ENCODE measurements around the gene TMEM208.

The TMEM208 gene

DNA sequence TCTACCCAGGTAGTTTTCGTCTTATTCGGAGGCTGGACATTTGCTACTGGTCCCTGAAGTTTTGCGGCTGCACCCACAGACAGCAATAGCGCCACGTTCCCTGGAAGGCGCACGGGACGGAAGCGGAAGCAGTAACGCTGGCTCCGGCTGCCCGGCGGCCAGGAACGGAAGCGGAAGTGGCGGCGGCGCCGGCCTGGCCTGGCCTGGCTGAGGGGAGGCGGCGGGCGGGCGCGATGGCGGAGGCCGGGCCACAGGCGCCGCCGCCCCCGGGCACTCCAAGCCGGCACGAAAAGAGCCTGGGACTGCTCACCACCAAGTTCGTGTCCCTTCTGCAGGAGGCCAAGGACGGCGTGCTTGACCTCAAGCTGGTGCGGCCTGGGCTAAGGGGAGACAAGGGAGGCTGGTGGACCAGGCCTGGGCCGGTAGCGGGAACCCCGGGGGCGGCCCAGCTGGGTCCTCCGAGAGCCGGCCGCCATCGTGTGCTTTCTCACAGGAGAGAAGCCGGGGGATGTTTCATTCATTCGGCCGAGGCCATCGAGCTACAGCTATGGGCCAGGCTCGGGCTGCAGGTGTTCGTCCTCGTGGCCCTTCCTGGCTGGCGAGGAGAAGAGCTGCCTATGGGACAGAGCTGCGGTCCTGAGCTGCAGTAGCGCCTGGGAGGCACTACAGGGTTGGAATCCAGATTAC is 34.8 kb upstream of the TMEM208 start, which contains the start of gene E2F4:
E2F4 (plus strand) TSS at position 161 of the 687 bp plus-strand sequence; CDS start at position 234, 73 bp downstream.
- peak; percentile 78 for DNase-seq (ENCODE audit: low read depth)

DNA sequence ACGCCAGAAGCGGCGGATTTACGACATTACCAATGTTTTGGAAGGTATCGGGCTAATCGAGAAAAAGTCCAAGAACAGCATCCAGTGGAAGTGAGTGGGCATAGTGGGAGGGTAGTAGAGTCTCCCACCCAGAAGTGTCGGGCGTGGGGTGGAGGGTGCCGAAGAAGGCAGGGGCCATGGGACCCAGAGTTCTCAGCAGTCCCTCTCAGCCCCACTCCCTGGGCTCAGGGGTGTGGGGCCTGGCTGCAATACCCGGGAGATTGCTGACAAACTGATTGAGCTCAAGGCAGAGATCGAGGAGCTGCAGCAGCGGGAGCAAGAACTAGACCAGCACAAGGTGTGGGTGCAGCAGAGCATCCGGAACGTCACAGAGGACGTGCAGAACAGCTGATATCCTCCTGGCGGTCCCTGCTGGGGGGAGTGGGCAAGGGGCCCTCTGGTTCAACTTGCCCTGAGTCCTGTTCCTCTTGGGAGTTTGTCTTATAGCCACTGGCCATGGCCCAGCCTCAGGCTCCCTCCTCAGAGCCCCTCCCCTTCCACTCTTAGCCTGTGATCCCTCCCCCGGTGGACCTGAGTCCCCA is 34.1 kb upstream of the TMEM208 start:
- DNase-seq (ENCODE audit: low read depth), result no peak

DNA sequence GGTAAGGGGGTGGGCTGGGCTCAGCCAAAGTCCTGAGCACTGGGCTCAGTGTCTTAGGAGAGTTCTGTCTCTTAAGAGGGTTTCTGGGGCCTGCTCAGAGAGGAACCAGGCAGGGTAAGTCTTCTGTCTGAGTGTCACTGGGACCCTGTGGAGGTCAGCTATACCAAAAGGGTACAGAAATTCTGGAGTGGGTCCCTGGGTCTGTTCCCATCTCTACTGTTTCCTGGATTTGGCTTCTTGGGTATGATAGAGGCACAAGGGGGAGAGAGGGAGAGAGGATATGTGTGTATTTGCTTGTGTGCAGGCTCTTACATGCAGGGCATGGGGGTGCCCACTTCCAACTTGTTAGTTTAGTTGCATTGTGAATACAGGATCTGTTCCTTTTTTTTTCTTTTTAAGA is 33.4 kb upstream of the TMEM208 start:
- DNase-seq (ENCODE audit: low read depth), result no peak

DNA sequence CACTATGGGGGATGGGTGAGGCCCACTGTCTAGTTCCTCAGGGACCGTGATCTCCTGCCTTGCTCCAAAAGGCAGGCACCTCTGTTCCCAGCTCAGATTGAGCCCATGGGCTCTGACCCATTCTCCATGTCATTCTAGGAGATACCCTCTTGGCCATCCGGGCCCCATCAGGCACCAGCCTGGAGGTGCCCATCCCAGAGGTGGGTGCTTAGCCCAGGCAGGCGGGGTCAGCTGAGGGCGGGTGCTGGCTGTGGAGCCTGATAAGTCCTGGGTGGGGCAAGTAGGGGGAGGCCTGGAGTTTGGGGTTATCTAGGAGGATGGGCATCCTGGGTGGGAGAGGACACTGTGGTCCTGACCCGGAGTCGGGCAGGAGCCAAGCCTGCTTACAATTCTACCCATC is 32.7 kb upstream of the TMEM208 start:
- DNase-seq (ENCODE audit: low read depth), result no peak

DNA sequence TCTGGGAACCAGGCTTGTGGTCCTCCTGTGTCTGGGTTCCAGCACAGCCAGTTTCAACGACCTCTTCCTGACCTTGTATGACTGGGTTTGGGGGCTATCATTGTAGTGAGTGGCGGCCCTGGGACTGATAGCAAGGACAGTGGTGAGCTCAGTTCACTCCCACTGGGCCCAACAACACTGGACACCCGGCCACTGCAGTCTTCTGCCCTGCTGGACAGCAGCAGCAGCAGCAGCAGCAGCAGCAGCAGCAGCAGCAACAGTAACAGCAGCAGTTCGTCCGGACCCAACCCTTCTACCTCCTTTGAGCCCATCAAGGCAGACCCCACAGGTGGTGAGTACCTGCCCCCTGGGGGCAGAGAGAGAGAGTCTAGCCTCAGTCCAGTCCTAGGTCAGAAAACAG is 31.3 kb upstream of the TMEM208 start:
- no peak for DNase-seq (ENCODE audit: low read depth)

DNA sequence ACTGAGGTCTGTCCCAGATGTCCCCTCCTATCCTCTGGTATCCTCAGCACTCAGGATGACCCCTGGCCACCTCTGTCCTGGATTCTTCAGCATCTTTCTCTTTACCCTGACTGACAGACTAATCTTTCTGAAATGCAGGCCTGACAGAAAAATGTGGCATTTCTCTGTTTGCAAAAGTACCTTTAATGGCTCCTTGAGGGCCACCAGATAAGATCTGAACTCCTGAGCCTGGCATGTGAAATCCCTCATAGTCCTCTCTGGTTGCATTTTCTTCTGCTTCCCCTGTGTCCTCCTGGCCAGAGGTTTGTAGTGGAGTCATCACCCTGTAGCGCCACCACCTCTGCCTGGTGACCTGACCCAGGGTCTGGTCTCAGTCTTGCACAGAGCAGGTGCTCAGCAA is 30.0 kb upstream of the TMEM208 start:
- DNase-seq (ENCODE audit: low read depth), result no peak

DNA sequence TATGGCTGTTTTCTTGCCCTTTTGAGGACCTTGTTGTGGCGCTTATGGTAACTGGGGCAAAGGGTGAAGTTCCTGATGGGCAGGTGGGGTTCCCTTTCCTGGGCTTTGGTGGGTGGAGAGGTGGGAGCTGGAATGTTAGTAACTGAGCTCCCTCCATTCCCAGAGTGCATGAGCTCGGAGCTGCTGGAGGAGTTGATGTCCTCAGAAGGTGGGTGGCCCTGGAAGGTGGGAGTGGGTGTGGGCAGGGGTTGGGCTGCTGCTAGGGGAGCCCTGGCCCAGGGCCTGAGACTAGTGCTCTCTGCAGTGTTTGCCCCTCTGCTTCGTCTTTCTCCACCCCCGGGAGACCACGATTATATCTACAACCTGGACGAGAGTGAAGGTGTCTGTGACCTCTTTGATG is 29.2 kb upstream of the TMEM208 start:
- no peak for DNase-seq (ENCODE audit: low read depth)

DNA sequence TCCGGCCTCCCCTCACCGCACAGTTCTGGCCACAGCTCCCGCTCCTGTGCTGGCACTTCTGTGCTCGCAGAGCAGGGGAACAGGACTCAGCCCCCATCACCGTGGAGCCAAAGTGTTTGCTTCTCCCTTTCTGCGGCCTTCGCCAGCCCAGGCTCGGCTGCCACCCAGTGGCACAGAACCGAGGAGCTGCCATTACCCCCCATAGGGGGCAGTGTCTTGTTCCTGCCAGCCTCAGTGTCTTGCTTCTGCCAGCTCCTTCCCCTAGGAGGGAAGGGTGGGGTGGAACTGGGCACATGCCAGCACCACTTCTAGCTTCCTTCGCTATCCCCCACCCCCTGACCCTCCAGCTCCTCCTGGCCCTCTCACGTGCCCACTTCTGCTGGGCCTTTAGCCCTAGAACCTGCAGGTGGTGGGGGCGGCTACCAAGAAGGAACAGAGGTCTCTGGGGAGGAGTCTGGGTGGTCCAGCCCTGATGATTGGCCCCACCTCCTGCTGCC is 28.6 kb upstream of the TMEM208 start:
- no peak for DNase-seq (ENCODE audit: low read depth)

DNA sequence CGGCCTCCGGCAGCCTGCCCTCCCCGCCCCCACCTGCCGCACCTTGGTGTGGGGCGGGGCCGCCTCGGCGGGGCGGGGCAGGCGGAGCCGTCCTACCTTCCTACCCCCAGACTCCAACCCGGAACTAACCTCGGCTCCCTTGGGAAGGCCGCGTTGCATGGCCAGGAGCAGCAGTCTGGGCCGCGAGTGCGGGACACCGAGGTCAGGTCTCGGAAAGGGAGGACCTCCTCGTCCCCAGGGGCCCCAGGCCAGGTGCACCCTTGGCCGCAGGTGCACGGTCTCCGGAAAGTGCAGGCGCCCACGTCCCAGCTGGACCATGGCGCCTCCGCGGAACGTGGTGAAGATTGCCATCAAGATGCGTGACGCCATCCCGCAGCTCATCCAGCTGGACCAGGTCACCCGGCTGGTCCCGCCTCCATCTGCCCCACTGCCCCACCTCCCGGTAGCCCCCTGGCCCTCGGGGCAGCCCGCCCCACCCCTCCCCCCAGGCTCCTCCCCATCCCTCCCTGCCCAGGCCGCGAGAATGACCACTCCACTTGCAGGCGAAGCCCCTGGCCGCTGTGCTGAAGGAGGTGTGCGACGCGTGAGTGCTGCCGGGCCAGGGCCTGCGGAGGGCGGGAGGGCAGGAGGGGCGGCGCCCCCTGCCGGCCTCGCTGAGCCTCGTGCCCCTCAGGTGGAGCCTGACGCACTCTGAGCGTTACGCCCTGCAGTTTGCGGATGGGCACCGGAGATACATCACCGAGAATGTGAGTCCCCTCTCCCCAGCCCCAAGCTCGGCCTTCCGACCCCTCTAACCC is 27.7 kb upstream of the TMEM208 start, which contains the start of gene ELMO3:
ELMO3 (plus strand) TSS at position 121 of the 797 bp plus-strand sequence; CDS start at position 317, 196 bp downstream.
- DNase-seq (ENCODE audit: low read depth), result no peak

DNA sequence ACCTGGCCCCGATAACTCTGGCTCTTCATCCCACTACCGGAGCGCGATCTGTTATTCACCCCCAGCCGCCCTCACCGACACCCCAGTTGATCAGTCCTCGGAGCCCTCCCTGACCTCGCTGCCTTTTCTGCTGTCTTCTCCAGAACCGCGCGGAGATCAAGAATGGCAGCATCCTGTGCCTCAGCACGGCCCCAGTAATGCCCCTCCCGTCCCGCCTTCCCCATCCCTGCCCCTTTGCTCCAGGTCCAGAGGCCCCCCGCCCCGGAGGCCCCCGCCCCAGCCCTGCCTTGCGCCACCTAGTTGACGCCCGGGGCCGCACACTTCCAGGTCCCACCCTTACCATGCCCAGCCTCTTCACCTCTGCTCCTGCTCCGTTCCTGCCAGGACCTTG is 27.1 kb upstream of the TMEM208 start:
- DNase-seq (ENCODE audit: low read depth), result no peak

DNA sequence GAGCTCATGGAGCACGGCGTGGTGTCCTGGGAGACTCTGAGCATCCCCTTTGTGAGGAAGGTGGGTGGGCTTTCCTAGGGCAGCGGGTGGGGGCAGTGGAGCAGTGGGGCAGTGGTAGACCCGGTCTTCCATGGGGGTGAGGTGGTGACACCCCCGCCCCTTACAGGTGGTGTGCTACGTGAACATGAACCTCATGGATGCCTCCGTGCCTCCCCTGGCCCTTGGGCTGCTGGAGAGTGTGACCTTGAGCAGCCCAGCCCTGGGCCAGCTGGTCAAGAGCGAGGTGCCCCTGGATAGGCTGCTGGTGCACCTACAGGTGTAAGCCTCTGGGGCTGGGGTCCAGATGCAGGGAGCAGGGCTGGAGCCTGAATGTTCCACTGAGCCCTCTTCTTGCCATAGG is 26.4 kb upstream of the TMEM208 start:
- DNase-seq (ENCODE audit: low read depth), result no peak

DNA sequence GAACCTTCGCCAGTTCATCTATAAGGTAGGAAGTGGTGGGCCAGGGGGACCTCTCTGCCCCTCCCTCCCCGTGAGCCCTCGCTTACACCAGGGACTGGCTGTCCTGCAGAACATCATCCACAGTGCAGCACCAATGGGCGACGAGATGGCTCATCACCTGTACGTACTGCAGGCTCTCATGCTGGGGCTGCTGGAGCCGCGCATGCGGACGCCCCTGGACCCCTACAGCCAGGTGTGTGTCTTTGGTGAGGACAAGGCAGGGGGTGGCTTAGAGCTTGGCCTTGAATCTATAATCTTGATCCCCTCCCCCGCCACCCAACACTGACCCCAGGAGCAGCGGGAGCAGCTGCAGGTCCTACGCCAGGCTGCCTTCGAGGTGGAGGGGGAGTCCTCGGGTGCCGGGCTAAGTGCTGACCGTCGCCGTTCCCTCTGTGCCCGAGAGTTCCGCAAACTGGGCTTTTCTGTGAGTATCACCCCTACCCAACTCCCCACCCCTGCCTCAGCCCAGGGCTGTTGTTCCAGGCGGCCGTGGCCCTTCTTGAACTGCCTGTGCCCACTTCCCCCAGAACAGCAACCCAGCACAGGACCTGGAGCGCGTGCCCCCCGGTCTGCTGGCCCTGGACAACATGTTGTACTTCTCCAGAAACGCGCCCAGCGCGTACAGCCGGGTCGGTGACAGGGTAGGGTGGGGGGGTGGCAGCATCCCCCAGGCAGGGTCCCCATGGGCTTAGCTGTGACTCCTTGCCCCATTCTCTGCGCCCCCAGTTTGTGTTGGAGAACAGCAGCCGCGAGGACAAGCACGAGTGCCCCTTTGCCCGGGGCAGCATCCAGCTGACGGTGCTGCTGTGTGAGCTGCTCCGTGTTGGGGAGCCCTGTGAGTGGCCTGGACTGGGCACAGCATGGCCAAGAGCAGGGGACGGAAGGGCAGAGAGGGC is 25.3 kb upstream of the TMEM208 start:
- DNase-seq (ENCODE audit: low read depth), result no peak

DNA sequence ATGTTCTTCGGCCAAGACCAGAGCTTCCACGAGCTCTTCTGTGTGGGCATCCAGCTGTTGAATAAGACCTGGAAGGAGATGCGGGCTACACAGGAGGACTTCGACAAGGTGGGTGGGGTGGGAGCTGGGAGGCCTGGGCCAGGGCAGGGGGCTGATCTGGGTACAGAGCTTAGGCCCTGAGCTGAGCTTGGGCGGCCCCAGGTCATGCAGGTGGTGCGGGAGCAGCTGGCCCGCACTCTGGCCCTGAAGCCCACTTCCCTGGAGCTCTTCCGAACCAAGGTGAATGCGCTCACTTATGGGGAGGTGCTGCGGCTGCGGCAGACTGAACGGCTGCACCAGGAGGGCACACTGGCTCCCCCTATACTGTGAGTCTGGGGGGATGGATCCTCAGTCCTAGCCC is 24.5 kb upstream of the TMEM208 start:
- no peak for DNase-seq (ENCODE audit: low read depth)

DNA sequence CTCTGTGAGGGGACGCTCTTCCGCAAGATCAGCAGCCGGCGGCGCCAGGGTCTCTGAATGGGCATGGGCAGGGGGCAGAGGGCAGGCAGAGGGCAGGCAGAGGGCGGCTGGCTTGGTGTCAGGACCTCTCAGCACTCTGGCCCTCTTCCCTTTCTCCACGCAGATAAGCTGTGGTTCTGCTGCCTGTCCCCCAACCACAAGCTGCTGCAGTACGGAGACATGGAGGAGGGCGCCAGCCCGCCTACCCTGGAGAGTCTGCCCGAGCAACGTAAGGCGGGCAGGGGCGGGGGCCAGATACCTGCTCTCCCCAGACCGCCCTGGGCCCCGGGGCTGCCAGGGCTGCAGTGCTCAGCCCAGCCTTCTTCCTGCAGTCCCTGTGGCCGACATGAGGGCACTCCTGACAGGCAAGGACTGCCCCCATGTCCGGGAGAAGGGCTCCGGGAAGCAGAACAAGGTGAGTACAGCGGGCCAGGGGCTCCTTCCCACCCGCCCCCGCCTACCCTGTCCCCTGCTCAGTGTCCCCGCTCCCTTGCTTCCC is 23.9 kb upstream of the TMEM208 start:
- no peak for DNase-seq (ENCODE audit: low read depth)

DNA sequence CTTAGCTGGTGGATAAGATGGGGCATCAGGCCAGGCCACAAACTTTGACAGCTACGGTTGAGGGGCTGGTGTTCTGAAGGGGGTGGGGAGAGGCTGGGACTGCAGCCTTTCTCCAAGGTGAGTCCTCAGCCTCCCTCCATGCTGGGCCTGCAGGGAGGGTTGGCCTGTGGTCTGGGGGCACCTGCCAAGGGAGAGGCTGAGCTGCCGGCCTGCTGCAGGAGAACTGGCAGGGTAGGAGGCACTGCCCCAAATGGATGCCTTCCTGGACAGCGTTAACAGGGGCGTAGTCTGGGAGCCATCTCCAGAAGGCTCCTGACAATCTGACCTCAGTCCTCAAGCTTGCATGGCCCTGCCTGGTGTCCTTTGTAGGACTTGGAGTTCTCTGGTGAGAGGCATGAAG is 22.9 kb upstream of the TMEM208 start:
- no peak for DNase-seq (ENCODE audit: low read depth)

DNA sequence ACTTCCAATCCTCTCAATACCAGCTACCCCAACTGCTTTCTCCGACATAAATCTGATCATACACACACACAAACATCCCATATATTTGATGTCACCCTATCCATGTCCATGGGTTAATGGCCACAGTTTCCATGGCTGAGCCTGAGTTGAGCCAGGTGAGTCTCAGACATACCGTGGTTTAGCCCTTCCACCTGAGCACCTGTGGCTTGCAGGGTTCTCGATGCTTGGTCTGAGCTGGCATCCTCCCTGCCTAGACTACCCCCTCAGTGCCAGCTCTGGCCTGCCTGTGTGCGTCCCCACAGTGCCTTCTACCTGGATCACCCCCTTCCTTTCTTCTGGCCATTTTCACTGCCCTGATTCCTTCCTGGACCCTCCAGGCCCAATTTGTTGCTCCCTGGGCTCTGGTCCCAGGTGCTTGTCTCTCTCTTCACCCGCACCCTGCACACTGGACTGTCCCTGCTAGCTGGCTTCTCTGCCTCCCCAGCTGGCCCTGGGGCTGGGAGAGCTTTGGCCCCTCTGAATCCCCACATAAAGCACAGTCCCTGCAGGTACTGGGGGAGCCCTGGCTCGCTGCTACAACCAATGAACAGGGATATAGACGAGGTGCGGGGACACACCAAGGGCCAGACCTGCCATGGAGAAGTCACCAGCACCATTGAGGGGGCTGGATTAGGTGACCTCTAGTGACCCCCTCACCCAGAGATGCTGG is 20.6 kb upstream of the TMEM208 start:
- no peak for DNase-seq (ENCODE audit: low read depth)

DNA sequence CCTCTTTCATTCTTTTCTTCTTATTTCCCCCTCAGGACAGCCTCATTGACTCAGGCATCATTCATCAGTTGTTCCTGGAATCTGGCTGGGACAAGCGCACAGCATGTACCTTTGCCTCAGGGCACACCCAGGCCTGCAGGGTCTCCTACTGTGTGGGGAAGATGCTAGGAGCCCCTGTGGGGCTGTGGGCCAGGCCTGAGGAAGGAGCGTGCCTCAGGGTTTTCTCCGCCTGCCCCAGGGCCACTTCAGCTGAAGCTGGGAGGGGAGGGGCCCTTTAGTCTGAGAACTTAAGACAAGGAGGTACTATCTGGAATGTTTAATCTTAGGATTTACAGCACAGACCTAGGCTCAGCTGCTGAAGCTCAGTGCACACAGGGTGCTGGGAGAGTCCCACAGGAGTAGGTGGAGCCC is 20.1 kb upstream of the TMEM208 start:
- no peak for DNase-seq (ENCODE audit: low read depth)

DNA sequence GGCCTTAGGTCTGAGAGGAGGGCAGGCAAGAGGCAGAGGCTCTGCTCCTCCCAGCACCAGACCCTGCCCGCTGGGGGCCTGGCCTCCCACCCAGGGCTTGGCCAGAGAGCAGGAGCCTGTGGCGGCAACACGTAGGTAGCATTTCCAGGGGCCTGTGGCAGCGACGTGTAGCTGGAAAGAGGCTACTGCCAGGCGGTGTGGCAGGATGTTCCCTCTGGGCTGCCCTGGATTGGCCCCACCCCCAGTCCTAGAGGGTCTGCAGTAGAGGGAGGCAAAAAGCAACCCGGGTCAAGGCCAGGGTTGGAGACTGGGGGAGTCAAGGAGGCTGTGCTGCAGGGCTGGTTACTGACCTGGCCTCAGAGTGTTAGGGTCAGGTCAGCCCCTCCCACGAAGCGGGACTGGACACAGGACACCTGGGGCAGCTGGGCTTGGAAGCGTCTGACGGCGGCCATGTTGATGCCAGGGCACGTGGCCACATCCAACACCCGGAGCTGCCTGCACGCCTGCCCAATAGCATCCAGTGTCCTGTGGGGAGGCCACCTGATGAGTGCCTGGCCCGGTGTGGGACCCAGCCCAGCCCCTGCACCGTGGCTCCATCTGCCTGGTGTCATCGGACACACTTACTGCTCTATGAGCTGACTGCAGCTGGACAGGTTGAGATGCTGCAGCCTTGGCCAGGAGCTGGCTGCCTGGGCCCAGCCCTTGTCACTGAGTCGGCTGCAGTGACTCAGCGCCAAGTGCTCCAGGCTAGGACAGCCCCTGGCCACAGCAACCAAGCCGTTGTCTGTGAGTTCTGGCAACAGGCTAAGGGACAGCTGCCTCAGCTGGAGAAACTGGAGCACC is 19.5 kb upstream of the TMEM208 start:
- no peak for DNase-seq (ENCODE audit: low read depth)

DNA sequence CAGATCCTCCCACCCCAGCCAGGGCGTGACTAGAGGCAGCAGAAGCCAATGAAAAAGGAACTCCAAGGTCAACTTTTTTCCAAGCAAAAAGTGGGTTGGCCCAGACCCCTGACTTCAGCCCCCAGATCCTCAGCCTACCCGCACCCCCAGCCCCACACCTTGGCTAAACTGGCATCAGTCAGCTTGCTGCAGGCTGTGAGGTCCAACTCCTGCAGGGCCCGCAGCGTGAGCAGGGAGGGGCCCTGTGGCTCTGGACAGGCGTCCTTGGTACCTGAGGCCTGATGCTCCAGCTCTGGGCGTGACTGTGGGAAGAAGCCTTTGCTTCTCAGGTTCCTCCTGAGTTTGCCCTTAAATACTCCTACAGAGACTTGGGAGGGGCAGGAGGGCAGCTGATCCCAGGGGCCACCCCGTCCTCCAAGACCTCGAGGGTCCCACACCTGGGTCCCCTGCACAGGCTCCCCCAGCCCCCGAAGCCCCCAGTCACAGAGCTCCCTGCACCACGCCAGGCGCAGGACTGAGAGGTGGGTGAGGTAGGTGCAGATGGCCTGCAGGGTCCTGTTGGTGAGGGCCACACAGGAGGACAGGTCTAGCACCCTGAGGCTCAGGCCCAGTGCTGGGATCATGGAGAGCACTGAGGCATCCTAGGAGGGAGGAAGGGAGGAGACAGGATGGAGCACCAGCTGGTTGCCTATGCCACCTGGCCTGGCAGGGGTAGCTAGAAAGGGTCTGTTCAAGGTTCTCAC is 18.6 kb upstream of the TMEM208 start:
- DNase-seq (ENCODE audit: low read depth), result no peak
